GM13976 (cell line): ENCODE results near the gene SMIM20.
"Not testable (repeated sequence)": the region's sequence is repeated elsewhere in the genome, so short reads cannot be mapped to it uniquely, and the experiment has no call there.

ENCODE experiments used
- DNase-seq: peaks from one replicate; pipeline ENCODE4 v3.0.0; 2012; ENCODE audit warnings: low spot score
- in situ Hi-C: fragments of 300-500 bp; cut with MboI; formaldehyde crosslinking; loops from one replicate; pipeline ENCODE4 v1.12.0; 2022; ENCODE audit warnings: low sequenced_read_pairs, mixed read lengths, inconsistent platforms; ENCODE audit not compliant: unreplicated experiment
- TF ChIP-seq, protein P1 (sequence below): IDR thresholded peaks from 2 replicates; pipeline ENCODE4 v1.5.1; 2012; ENCODE audit warnings: borderline replicate concordance, mild to moderate bottlenecking; ENCODE audit not compliant: insufficient read depth; ENCODE audit errors: extremely low read depth, missing control alignments, control extremely low read depth

Gene SMIM20

DNA sequence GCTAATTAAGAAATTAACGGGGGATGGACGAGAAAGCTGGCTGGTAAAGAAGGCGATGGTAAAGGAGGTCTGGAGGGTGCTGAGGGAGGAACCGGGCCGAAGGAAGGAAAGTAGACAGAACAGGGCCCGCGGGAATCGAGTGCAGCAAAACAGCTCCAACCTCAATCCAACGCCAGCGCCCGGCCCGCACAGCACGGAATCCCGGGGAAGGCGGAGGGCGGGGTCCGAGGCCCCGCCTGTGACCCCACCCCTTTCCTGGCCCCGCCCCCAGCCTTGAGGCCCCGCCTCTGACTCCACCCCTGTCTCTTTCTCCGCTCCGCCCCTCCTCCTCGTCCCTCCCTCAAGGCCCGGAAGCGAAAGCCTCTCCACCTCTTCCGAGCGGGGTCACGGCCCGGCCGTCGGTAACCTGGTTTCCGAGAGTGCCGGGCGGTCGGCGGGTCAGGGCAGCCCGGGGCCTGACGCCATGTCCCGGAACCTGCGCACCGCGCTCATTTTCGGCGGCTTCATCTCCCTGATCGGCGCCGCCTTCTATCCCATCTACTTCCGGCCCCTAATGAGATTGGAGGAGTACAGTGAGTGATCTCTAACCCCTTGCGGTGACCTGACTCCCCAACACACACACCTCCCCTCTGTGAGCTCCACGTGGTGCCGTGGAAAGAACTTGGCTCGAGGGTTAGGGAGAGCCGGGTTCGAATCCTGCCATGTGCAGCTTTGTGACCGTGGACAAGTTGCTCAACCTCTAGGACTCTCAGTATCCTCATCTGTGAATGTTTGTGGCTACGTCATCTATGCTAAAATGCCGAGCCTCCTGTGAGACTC, at the start of gene SMIM20:
TSS of gene SMIM20 (plus strand) at position 370 of the 819 bp plus-strand sequence. CDS start at position 464, 94 bp downstream.
- TF ChIP-seq, protein P1, sequence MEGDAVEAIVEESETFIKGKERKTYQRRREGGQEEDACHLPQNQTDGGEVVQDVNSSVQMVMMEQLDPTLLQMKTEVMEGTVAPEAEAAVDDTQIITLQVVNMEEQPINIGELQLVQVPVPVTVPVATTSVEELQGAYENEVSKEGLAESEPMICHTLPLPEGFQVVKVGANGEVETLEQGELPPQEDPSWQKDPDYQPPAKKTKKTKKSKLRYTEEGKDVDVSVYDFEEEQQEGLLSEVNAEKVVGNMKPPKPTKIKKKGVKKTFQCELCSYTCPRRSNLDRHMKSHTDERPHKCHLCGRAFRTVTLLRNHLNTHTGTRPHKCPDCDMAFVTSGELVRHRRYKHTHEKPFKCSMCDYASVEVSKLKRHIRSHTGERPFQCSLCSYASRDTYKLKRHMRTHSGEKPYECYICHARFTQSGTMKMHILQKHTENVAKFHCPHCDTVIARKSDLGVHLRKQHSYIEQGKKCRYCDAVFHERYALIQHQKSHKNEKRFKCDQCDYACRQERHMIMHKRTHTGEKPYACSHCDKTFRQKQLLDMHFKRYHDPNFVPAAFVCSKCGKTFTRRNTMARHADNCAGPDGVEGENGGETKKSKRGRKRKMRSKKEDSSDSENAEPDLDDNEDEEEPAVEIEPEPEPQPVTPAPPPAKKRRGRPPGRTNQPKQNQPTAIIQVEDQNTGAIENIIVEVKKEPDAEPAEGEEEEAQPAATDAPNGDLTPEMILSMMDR = no peak
- peak; percentile 99 for DNase-seq
- in situ Hi-C loops = no loop called here

DNA sequence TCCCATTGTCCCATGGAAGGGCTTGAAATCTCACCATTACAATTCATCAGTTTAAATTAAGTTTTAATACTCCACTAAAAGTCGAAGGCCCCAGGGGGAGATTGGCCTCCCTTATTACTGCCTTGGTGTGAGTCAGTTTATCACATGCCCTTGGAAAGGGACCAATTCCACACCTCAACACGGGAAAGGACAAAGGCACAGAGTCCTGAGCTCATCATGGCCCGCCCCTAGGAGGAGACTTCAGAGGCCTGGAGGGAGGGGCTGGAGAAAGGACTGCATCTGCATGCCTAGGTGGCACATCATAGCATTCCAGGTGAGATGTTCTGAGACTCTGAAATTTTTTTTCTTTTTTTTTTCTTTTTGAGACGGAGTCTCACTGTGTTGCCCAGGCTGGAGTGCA, 48.4 kb upstream of the SMIM20 start:
- in situ Hi-C loops = no loop called here
- TF ChIP-seq, protein P1 = no peak
- DNase-seq = no peak

DNA sequence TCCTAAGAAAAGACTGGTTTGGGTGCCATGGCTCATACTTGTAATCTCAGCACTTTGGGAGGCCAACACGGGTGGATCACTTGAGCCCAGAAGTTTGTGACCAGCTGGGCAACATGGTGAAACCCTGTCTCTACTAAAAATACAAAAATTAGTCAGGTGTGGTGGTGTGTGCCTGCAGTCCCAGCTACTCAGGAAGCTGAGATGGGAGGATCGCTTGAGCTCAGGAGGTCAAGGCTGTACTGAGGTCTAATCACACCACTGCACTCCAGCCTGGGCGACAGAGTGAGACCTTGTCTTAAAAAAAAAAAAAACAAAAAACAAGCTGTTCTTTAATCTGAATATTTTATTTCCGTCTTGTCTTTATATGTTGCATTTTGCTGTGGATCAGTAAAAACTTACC, 47.6 kb upstream of the SMIM20 start:
- in situ Hi-C loops = not testable (repeated sequence)

DNA sequence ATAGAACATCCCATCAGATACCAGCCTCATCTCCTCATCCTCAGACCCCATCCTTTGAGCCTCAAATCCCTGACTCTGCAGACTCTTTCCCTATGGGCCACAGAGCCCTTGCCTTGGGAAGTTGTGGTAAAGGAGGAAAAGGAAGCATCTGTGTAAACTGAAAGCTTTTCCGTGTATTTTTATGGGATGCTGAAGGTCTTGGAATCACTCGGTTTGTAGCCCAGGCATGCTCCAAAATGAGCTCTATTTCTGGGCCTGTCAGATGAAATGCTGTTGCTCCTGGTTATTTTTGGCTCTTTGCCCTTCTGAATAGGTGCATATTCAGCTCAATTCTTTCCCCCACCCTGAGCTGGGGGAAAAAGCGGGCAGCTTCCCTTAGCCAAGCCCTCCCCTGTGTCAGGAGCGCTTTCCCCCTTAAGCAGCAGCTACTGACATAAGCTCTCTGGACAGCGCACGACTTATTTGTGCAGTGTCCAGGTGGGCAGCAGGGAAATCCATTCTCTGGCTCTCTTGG, 46.2 kb upstream of the SMIM20 start:
- no peak for DNase-seq
- TF ChIP-seq, protein P1 = no peak
- in situ Hi-C loops = no loop called here

More for the DNA sequence above, 47.6 kb upstream of the SMIM20 start:
- not testable (repeated sequence) for DNase-seq

DNA sequence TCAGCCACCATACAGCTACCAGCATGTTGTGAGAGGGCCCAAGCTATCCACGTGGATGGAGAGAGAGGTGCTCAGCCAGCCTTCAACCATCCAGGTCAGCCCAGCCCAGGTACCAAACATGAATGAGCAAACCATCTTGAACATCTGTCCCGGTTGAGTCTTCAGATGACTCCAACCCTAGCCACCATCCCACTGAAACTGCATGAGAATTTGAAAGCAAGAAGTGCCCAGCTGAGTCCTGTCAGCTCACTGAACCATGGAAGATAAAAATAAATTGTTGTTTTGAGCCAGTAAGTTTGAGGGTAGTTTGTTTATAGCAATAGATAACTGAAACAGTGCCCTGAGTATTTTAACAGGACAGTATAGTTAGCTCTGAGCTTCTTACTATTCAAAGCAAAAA, 43.9 kb upstream of the SMIM20 start:
- no peak for DNase-seq
- in situ Hi-C loops = no loop called here
- TF ChIP-seq, protein P1 = no peak

DNA sequence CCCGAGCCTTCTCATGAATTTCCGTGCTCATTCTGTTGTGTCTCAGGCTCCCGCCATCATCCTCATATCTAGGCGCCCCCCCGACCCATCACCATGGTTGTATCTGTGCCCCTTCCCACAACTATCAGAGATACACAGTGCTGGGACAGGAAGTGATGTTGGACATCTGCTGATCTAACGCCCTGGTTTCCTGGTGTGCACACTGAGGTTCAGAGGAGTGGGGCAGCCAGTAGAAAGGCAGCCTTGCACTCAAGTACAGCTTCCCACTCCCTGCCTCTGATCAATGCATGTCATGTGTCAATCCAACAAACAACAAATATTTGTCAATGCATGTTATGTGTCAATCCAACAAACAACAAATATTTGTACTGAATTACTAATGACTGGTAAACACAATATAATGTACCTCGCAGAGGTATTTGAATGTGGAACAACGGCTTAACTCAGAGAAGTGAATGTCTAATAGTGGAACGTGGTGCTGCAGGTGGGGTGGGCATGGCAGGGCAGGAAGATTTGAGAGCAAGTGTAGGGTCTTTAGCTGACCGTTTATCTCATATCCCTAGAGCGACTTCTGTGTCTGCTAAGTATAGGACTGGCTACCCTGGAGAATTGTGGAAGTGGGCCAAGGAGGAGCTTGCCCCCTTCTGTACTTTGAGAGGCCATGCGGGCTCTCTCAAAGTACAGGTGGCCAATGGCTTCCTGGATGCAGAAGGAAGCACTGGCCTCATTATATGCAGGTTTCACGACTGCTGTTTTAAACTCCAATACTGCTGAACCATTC, 41.0 kb upstream of the SMIM20 start:
- TF ChIP-seq, protein P1 = no peak
- in situ Hi-C loops = no loop called here
- DNase-seq = no peak
